Large intestine (tissue), 3 donors: Measurements from ENCODE around the gene SPTAN1. TPM values are rescaled to one million over a fixed set of nuclear protein-coding genes. Genes with fewer than 3 reads are reported as not detected.

Source experiments
- DNase-seq, 2 donors: peaks; one replicate each; pipeline versions ENCODE4 v3.0.0 to v3.0.0-alpha.2; 2013
- H3K27ac ChIP-seq: one replicate; pipeline ENCODE4 v1.5.1; 2013; ENCODE audit warnings: low read length
- H3K27me3 ChIP-seq: 2 replicates; pipeline ENCODE4 v1.6.1; 2013; ENCODE audit warnings: low read length; ENCODE audit not compliant: control insufficient read depth, insufficient read depth
- H3K36me3 ChIP-seq: 2 replicates; pipeline ENCODE4 v1.6.1; 2013; ENCODE audit warnings: low read length; ENCODE audit not compliant: control insufficient read depth, insufficient read depth
- H3K4me1 ChIP-seq: one replicate; pipeline ENCODE4 v1.6.1; 2013; ENCODE audit warnings: low read length; ENCODE audit not compliant: control insufficient read depth, insufficient read depth
- H3K4me3 ChIP-seq: one replicate; pipeline ENCODE4 v1.5.1; 2013; ENCODE audit warnings: low read length
- H3K9me3 ChIP-seq: one replicate; pipeline ENCODE4 v1.6.1; 2013; ENCODE audit warnings: mild to moderate bottlenecking, low read depth, low read length, moderate library complexity; ENCODE audit not compliant: control insufficient read depth
- WGBS: methylation state at CpG from one replicate; pipeline ENCODE4 v1.1.5; 2013; ENCODE audit warnings: low lambda C conversion rate; ENCODE audit not compliant: insufficient coverage; 5-methylcytosine and 5-hydroxymethylcytosine counted together
- polyA plus RNA-seq: library from polyadenylated mRNA; unstranded; fragments of 120-200 nt; gene quantifications from one replicate; pipeline ENCODE4 v1.2.1, GENCODE V29; 2013

Gene SPTAN1
- polyA plus RNA-seq, 1 donor = 240 TPM

- H3K27me3 ChIP-seq = no peaks in the 10 kb centered on the region
- H3K9me3 ChIP-seq = no peaks in the 10 kb centered on the region
- peak; percentile 38 to 71 for DNase-seq
- H3K4me3 ChIP-seq = peak overlapping the region; percentile 77
- H3K4me1 ChIP-seq = peaks cover 43% of the 10 kb centered on the region
- peak overlapping the region; percentile 63 for H3K27ac ChIP-seq
- H3K36me3 ChIP-seq = no peaks in the 10 kb centered on the region
- no CpG with 5 or more reads among the region's 59 CpGs for WGBS
Observed at GRCh38 chr9:128552744-128553440, 505 bp downstream of the SPTAN1 start.

DNA sequence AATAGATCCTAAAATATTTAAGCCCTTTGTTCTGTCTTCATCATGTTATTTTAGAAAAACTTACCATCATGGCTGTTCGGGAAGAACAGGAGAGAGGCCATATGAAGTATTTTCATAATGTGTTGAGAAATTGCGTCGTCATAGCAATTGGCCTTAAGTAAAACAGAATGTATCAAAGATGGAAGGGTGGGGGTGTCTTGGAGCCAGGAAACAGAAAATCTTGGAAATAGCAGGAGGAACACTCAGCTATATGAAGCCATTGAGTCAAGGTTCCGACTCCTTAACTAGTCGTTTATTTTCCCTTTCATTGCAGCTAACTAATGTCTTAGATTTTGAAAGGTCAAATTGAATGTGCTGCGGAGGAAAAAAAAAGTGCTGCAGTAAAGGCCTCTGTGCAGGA is 1.3 kb downstream of the SPTAN1 start:
- WGBS = 68% methylated on average over 3 of the region's 6 CpGs
- Histone ChIP-seq H3K27me3 (no peaks in the 10 kb centered on the region), H3K27ac (peak overlapping the region; percentile 63), H3K4me1 (peaks cover 51% of the 10 kb centered on the region), H3K36me3 (no peaks in the 10 kb centered on the region), H3K4me3 (peak overlapping the region; percentile 77), H3K9me3 (no peaks in the 10 kb centered on the region)
- DNase-seq = peak; percentile 38 to 52

- peak overlapping the region; percentile 77 for H3K4me3 ChIP-seq
- H3K9me3 ChIP-seq = no peaks in the 10 kb centered on the region
- H3K36me3 ChIP-seq = no peaks in the 10 kb centered on the region
- H3K4me1 ChIP-seq = peaks cover 57% of the 10 kb centered on the region
- H3K27me3 ChIP-seq = no peaks in the 10 kb centered on the region
- H3K27ac ChIP-seq = peak overlapping the region; percentile 63
- peak; percentile 71 to 81 for DNase-seq
- WGBS = no CpG with 5 or more reads among the region's 5 CpGs
Observed at GRCh38 chr9:128554155-128554862, 1.9 kb downstream of the SPTAN1 start.

GRCh38 chr9:128555180-128555721 is 2.9 kb downstream of the SPTAN1 start:
- Histone ChIP-seq H3K4me1 (peaks cover 58% of the 10 kb centered on the region), H3K27me3 (no peaks in the 10 kb centered on the region)
- peak; percentile 74 to 77 for DNase-seq

DNA sequence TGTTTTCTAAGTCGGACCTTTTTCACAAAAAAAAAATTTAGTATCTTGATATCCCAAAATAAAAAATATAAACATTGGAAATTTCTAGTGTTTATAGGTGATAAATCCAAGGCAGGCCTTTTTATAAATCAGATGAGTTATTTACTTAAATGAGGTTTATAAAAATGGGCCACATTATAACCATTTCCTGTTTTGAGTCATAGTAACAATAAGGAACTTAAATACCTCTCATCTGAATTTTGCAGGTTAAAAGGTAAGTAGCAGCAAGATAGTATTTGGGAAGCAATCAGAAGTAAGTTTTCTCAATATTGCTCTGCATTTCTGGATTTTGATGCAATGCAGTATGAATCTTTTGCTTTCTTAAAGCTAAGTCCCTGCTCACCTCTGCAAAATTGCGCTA is 3.9 kb downstream of the SPTAN1 start:
- H3K27ac ChIP-seq = peak overlapping the region; percentile 63
- no peaks in the 10 kb centered on the region for H3K9me3 ChIP-seq
- peaks cover 58% of the 10 kb centered on the region for H3K4me1 ChIP-seq

More at GRCh38 chr9:128555180-128555721, 2.9 kb downstream of the SPTAN1 start:
- no peaks in the 10 kb centered on the region for H3K36me3 ChIP-seq
- 18% methylated on average over 1 of the region's 9 CpGs for WGBS
- no peaks in the 10 kb centered on the region for H3K9me3 ChIP-seq
- H3K27ac ChIP-seq = peak overlapping the region; percentile 63
- peak overlapping the region; percentile 77 for H3K4me3 ChIP-seq

DNA sequence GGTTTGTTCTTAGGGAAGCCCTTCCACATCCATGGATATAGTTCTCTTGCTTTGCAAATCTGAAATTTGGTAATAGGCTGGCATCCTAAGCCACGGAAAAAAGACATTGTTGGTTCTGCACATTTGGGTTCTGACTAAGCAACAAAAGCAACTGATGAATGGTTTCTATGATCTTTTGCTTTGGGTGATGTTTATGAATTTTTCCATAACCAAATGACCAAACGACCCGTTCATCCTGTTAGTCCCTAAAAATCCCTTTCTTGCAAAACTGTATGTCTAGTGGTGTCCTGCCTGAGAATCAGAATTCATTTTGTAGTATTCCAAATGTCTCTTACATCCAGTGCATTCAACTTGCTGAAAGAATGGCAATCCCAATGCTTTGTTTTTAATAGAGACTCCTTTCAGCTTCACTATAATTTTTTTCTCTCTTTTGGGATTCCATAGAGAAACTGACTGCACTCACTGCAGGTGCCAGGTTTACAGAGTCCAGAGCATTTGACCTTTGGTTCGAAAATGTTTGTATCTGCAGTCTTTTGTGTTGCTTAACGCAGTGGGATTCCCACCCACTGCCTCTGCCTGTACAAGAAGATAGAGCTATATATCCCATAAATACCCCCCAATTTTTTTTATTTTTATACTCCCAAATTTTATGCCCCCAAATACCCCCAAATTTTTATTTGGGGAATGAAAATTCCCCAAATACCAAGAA is 4.7 kb downstream of the SPTAN1 start:
- peak; percentile 34 to 63 for DNase-seq
- peak overlapping the region; percentile 41 for H3K27ac ChIP-seq
- H3K4me1 ChIP-seq = peaks cover 53% of the 10 kb centered on the region
- no peaks in the 10 kb centered on the region for H3K27me3 ChIP-seq
- WGBS = 86% methylated on average over 2 of the region's 5 CpGs
- H3K4me3 ChIP-seq = no peak overlapping the region
- no peaks in the 10 kb centered on the region for H3K9me3 ChIP-seq
- no peaks in the 10 kb centered on the region for H3K36me3 ChIP-seq

More for the DNA sequence above, 3.9 kb downstream of the SPTAN1 start:
- H3K27me3 ChIP-seq = no peaks in the 10 kb centered on the region
- WGBS = 89% methylated on average over 1 of the region's 2 CpGs
- DNase-seq = no peak
- no peak overlapping the region for H3K4me3 ChIP-seq
- no peaks in the 10 kb centered on the region for H3K36me3 ChIP-seq

GRCh38 chr9:128558431-128559310 is 6.3 kb downstream of the SPTAN1 start:
- Histone ChIP-seq H3K27ac (peak overlapping the region; percentile 84), H3K9me3 (no peaks in the 10 kb centered on the region), H3K4me1 (peaks cover 52% of the 10 kb centered on the region), H3K4me3 (no peak overlapping the region), H3K27me3 (no peaks in the 10 kb centered on the region), H3K36me3 (peaks cover 4% of the 10 kb centered on the region)
- no CpG with 5 or more reads among the region's 12 CpGs for WGBS
- DNase-seq = peak; percentile 90

DNA sequence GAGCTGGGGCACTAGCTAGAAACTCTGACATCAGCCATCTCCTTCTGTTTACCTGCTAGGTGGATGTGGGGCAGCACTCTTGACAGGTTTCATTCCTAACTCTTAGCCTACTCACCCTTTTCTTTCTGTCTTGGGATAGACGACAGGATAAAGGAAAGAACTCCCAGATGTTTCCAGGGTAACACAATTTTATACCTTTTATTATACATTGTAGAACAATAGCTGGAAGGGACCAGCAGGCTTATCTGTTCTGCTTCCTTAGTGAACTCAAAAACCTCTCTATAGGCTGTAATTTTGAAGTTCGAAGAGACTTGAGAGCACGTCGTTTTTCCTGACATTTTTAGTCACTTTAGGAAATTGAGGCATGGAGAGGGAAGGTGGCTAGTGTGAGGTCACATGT is 13.2 kb downstream of the SPTAN1 start:
- H3K9me3 ChIP-seq = no peaks in the 10 kb centered on the region
- WGBS = 33% methylated on average over 1 of the region's 4 CpGs
- H3K27me3 ChIP-seq = no peaks in the 10 kb centered on the region
- no peak overlapping the region for H3K27ac ChIP-seq
- no peaks in the 10 kb centered on the region for H3K4me1 ChIP-seq
- DNase-seq = no peak
- H3K4me3 ChIP-seq = no peak overlapping the region
- peaks cover 42% of the 10 kb centered on the region for H3K36me3 ChIP-seq

DNA sequence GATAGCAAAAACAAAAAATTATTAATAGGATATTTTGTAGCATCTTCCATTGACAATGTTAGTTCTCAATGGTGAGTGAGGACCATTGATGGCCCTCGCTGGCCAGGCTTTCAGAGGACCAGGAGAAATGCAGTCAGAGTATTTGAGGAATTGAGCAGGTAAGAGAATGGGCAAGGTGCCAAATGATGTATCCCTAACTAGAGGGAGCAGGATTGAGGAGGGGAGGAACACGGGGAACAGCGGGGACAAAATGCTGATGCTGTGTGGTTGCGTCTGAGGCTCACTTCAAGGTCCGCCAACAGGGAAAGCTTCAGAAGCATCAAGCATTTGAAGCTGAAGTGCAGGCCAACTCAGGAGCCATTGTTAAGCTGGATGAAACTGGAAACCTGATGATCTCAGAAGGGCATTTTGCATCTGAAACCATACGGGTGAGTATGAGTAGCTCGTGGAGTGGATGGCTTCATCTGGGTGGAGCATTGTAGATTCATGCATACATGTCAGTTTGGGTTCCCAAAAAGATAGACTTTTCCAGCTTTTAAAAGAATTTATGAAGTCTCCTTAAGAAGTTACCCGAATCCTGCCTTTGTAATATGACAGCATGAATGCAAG is 16.2 kb downstream of the SPTAN1 start:
- H3K27me3 ChIP-seq = no peaks in the 10 kb centered on the region
- H3K9me3 ChIP-seq = no peaks in the 10 kb centered on the region
- no peak overlapping the region for H3K27ac ChIP-seq
- 0% methylated on average over 1 of the region's 8 CpGs for WGBS
- peaks cover 59% of the 10 kb centered on the region for H3K36me3 ChIP-seq
- no peak for DNase-seq
- no peaks in the 10 kb centered on the region for H3K4me1 ChIP-seq
- H3K4me3 ChIP-seq = no peak overlapping the region
